BLaER1 (cell line): ENCODE results near the gene SMAD2.

Experiments
- H3K27ac ChIP-seq: shearing (Covaris generic); formaldehyde crosslinking; 2 replicates; pipeline ENCODE4 v1.8.1; 2022
- H3K27me3 ChIP-seq: shearing (Covaris generic); formaldehyde crosslinking; 2 replicates; pipeline ENCODE4 v1.8.1; 2022
- H3K36me3 ChIP-seq: shearing (Covaris generic); formaldehyde crosslinking; 2 replicates; pipeline ENCODE4 v1.8.1; 2022
- H3K4me1 ChIP-seq: shearing (Covaris generic); formaldehyde crosslinking; 2 replicates; pipeline ENCODE4 v1.8.1; 2022
- H3K4me2 ChIP-seq: shearing (Covaris generic); formaldehyde crosslinking; 2 replicates; pipeline ENCODE4 v1.8.1; 2022
- H3K4me3 ChIP-seq: shearing (Covaris generic); formaldehyde crosslinking; 2 replicates; pipeline ENCODE4 v1.8.1; 2022
- H3K9ac ChIP-seq: shearing (Covaris generic); formaldehyde crosslinking; 2 replicates; pipeline ENCODE4 v1.8.1; 2022
- H3K9me3 ChIP-seq: shearing (Covaris generic); formaldehyde crosslinking; 2 replicates; pipeline ENCODE4 v1.8.1; 2022
- H4K20me1 ChIP-seq: shearing (Covaris generic); formaldehyde crosslinking; 2 replicates; pipeline ENCODE4 v1.8.1; 2022
- Cebpa-rat ChIP-seq: shearing (Covaris generic); IDR thresholded peaks from 2 replicates; pipeline ENCODE4 v1.8.1; 2022

SMAD2 gene

DNA sequence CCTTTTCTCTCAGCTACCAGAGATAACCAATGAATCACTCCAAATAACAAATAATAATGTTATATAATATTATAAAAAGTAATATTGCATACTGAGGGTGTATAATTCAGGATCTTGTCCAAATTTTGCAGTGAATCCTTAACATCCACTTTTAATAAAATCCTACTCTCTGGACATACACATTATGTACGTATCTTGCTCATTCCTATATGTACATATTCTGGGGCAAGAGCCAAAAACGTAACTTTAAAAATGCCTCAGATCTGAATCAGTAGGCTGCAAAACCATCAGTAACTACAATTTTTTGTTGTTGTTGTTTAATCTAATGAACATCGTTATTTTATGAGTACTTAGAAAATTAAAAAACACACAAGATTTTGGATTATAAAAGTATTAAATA is 65.3 kb downstream of the SMAD2 start:
- Histone ChIP-seq H4K20me1 (peaks cover 7% of the 10 kb centered on the region; the same call in 1 of the 2 replicates), H3K4me3 (no peak overlapping the region), H3K27ac (no peak overlapping the region), H3K9me3 (peaks cover 7% of the 10 kb centered on the region), H3K4me1 (no peaks in the 10 kb centered on the region), H3K9ac (no peak overlapping the region), H3K4me2 (no peak overlapping the region), H3K27me3 (no peaks in the 10 kb centered on the region), H3K36me3 (peaks cover 59% of the 10 kb centered on the region)
- no peak for TF ChIP-seq Cebpa-rat

DNA sequence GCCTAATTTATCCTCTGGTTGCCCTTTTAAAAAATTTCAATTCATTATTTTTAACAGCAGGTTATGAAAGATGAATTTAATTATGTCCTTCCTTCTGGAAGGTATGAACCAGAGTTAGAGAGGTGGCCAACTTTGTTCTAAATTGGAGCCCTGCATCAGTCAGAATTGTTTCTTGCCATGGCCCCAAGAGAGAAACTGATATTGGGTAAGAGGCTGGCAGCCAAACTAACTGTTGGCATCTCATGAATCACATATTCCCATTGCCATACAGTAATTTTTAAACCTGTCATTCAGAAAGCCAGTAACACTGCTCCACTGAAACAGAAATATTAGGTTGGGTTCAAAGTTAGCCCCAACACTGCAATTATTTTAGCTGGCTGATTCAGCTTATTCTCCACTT is 67.4 kb downstream of the SMAD2 start:
- Histone ChIP-seq H3K9ac (no peak overlapping the region), H3K4me3 (no peak overlapping the region), H3K4me1 (no peaks in the 10 kb centered on the region), H3K27me3 (no peaks in the 10 kb centered on the region), H3K9me3 (peaks cover 26% of the 10 kb centered on the region), H4K20me1 (0 out of 2 replicates have a peak, but pooled peaks cover 5% of the 10 kb centered on the region), H3K4me2 (no peak overlapping the region), H3K27ac (no peak overlapping the region), H3K36me3 (peaks cover 67% of the 10 kb centered on the region)
- no peak for TF ChIP-seq Cebpa-rat

DNA sequence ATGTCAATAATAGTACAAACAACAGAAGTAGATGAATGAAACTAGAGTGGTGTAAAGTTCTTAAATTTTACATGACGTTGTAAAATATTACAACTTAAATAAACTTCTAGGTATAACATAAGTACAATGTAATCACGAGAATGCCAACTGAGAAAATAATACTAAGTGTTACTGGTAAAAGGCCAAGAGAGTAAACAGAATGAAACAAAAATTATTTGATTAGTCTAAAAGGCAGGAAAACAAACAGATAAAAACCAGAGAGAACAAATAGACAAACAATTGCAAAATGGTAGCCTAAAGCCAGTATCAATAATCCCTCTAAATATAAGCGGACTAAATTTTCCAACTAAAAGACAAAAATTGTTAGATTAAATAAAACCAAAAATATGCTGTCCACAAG is 71.9 kb downstream of the SMAD2 start:
- Histone ChIP-seq H4K20me1 (no peaks in the 10 kb centered on the region), H3K27me3 (no peaks in the 10 kb centered on the region), H3K4me2 (no peak overlapping the region), H3K4me1 (no peaks in the 10 kb centered on the region), H3K9me3 (peaks cover 60% of the 10 kb centered on the region), H3K9ac (no peak overlapping the region), H3K27ac (no peak overlapping the region), H3K36me3 (peaks cover 74% of the 10 kb centered on the region), H3K4me3 (no peak overlapping the region)
- TF ChIP-seq Cebpa-rat = no peak

DNA sequence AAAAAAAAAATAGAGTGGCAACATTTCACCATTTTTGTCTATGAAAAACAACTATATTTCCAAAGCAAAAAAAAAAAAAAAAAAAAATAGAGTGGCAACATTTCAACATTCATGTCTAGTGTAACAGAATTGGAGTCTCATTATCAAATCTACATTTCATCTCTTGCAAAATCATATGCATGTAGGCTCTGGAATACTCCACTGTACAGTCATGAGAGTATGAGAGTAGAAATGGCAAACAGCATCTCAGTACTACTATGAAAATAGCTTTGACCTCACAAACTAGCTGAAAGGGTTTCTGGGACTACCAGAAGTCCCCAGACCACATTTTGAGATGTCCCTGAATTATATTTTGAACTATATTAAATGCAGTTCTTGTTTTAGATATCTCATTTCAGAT is 82.8 kb downstream of the SMAD2 start:
- Histone ChIP-seq H3K9ac (no peak overlapping the region), H3K4me3 (no peak overlapping the region), H3K4me2 (no peak overlapping the region), H4K20me1 (no peaks in the 10 kb centered on the region), H3K27ac (no peak overlapping the region), H3K4me1 (no peaks in the 10 kb centered on the region), H3K27me3 (no peaks in the 10 kb centered on the region), H3K9me3 (no peaks in the 10 kb centered on the region), H3K36me3 (peaks cover 40% of the 10 kb centered on the region)
- TF ChIP-seq Cebpa-rat = no peak

DNA sequence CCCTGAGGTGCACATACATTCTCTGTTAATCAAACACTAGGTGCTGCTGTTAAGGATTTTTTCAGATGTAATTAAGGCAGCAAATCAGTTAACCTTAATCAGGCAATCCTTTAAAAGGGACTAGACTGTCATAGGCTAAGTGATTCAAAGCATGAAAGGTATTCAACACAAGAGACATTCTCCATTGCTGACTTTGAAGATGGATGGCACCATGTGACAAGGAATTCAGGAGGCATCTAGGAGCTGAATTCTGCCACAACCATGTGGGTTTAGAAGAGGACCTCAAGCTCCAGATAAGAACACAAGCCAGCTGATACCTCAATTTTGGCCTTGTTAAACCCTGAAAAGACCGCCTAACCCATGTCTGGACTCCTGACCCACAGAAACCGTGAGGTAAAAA is 84.0 kb downstream of the SMAD2 start:
- Histone ChIP-seq H3K4me3 (no peak overlapping the region), H3K27me3 (no peaks in the 10 kb centered on the region), H3K27ac (no peak overlapping the region), H3K36me3 (peaks cover 52% of the 10 kb centered on the region), H3K9me3 (no peaks in the 10 kb centered on the region), H3K4me2 (no peak overlapping the region), H4K20me1 (no peaks in the 10 kb centered on the region), H3K9ac (no peak overlapping the region), H3K4me1 (no peaks in the 10 kb centered on the region)
- no peak for TF ChIP-seq Cebpa-rat

DNA sequence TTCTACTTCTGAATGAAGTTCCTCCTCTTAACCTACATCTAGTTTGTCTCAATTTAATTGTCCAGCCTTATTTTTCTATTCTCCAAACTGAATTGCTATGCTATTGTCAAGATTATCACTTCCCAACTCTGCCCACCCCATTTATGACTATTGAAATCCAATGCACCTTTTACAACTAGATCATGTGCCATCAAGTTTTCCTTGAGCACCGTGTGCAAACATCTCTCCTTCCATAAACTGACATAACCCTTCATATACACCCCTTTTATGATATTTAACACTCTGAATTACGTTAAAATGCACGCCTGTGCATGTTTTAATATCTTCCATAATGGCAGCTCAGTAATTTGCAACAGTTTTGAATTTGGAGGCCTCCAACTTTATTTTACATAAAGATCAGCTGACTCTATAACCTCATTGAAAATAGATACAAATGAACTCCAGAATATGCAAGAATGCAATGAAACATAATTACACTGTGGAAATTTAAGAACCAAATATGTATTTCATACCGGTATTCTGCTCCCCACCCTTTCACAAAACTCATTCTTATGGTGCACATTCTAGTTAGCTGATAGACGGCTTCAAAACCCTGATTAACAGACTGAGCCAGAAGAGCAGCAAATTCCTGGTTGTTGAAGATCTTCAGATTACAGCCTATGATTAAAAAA is 85.5 kb downstream of the SMAD2 start:
- Histone ChIP-seq H3K9me3 (no peaks in the 10 kb centered on the region), H4K20me1 (no peaks in the 10 kb centered on the region), H3K4me3 (no peak overlapping the region), H3K9ac (no peak overlapping the region), H3K27me3 (no peaks in the 10 kb centered on the region), H3K4me1 (no peaks in the 10 kb centered on the region), H3K36me3 (peaks cover 65% of the 10 kb centered on the region), H3K4me2 (no peak overlapping the region), H3K27ac (no peak overlapping the region)
- TF ChIP-seq Cebpa-rat = no peak

DNA sequence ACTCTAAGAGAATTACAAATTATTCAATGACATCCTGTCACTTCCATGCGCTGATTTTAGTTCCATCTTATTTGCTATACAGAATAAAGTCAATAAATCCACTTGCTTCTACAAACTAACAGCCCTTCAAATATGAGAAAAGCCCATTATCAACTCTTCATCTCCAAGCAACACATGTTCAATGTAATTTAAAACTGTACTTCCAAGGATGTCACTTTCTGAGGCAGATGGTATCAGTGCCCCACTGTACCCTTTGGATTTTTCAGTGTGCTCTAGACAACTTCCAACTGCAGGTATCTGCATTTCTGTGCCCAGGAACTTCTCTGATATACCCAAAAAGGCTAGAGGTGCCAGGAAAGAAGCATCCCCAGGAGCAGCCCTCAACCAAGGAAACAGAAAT is 87.6 kb downstream of the SMAD2 start:
- no peak overlapping the region for H3K27ac ChIP-seq
- H3K27me3 ChIP-seq = no peaks in the 10 kb centered on the region
- H3K9me3 ChIP-seq = no peaks in the 10 kb centered on the region
- no peak overlapping the region for H3K4me3 ChIP-seq
- H3K4me1 ChIP-seq = no peaks in the 10 kb centered on the region
- no peak for TF ChIP-seq Cebpa-rat
- H3K9ac ChIP-seq = no peak overlapping the region
- no peak overlapping the region for H3K4me2 ChIP-seq
- peaks cover 75% of the 10 kb centered on the region for H3K36me3 ChIP-seq
- no peaks in the 10 kb centered on the region for H4K20me1 ChIP-seq

DNA sequence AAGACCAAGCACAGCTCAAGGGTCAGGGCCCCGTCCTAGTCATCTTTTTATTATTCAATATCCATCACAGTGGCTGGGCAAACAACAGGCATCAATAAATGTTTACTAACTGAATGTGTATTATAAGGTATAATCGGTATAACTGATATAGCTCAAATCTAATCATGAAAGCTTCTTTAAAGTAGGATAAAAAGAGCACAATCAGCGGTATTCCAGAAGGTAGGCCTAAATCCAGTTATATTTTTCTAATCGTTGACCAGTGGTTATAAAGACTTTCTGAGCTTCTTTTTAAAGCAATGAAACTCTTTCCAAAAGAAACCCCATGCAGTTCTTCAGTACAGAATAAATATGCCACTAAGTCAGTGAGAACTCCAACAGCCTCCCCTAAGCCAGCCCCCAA is 92.1 kb downstream of the SMAD2 start:
- no peaks in the 10 kb centered on the region for H4K20me1 ChIP-seq
- H3K4me1 ChIP-seq = no peaks in the 10 kb centered on the region
- TF ChIP-seq Cebpa-rat = no peak
- peaks cover 63% of the 10 kb centered on the region for H3K36me3 ChIP-seq
- no peak overlapping the region for H3K27ac ChIP-seq
- H3K27me3 ChIP-seq = no peaks in the 10 kb centered on the region
- H3K9ac ChIP-seq = no peak overlapping the region
- no peak overlapping the region for H3K4me3 ChIP-seq
- no peak overlapping the region for H3K4me2 ChIP-seq
- H3K9me3 ChIP-seq = no peaks in the 10 kb centered on the region

DNA sequence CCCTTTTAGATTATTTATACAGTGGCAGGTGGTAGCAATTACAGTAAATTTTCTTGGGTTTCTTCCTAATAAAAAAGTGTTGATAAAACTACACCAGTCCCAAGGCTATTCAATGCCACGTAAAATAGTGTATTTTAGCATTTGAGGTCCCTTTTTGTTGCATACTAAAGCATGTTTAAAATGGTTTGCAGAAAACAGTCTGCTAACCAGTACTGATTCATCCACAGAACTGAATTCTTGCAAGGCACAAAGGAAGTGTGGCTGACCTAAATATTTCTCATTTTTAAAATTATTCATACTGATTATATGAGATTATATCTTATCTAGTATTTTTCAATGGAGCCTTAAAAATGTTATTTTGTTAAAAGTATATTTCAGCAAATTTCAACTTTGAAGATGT is 98.1 kb downstream of the SMAD2 start:
- H4K20me1 ChIP-seq = no peaks in the 10 kb centered on the region
- H3K4me2 ChIP-seq = no peak overlapping the region
- H3K4me3 ChIP-seq = no peak overlapping the region
- H3K9ac ChIP-seq = no peak overlapping the region
- no peaks in the 10 kb centered on the region for H3K4me1 ChIP-seq
- peaks cover 32% of the 10 kb centered on the region for H3K36me3 ChIP-seq
- H3K27me3 ChIP-seq = no peaks in the 10 kb centered on the region
- H3K9me3 ChIP-seq = peaks cover 29% of the 10 kb centered on the region
- H3K27ac ChIP-seq = no peak overlapping the region
- TF ChIP-seq Cebpa-rat = no peak

DNA sequence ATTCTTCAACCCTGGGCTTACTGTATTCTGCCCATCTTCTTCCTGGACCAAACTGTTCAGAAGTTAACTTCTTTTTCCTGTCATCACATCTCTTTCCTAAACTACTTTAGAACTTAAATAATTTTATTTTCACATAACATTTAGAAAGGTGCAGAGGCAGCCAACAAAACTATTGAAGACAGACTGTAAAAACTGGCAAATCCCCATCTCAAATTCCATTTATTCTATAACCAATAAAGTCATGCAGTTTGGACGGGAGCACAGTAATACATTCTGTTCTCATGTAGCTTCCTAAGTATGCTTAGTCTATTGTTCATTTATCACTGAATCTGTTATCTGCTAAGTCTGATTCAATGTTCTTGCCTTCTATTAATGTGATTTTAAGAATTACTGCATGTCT is 99.1 kb downstream of the SMAD2 start:
- H3K27me3 ChIP-seq = no peaks in the 10 kb centered on the region
- peaks cover 32% of the 10 kb centered on the region for H3K9me3 ChIP-seq
- H3K9ac ChIP-seq = no peak overlapping the region
- H3K4me3 ChIP-seq = no peak overlapping the region
- no peak for TF ChIP-seq Cebpa-rat
- H3K4me2 ChIP-seq = no peak overlapping the region
- H3K4me1 ChIP-seq = no peaks in the 10 kb centered on the region
- no peak overlapping the region for H3K27ac ChIP-seq
- H3K36me3 ChIP-seq = peaks cover 37% of the 10 kb centered on the region
- no peaks in the 10 kb centered on the region for H4K20me1 ChIP-seq

DNA sequence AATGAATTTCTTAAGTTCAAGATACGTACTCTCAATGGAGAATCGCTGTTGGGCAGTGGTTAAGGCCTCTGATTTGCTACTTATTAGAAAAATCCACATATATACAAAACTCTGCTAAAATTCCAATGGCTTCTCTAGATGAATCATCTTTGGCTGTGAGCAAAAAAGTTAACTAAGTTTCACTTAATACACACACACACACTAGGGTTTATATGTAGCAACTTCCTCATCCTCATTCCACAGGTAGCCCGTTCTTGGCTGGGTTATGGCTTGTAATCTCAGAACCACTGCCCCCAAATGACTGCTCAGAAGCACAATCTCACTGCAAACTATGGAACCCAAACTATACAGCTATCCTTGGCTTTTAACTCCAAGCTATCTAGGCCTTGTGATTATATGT is 99.7 kb downstream of the SMAD2 start:
- Histone ChIP-seq H4K20me1 (no peaks in the 10 kb centered on the region), H3K4me2 (no peak overlapping the region), H3K27me3 (no peaks in the 10 kb centered on the region), H3K4me1 (no peaks in the 10 kb centered on the region), H3K4me3 (no peak overlapping the region), H3K9me3 (peaks cover 32% of the 10 kb centered on the region), H3K9ac (no peak overlapping the region), H3K27ac (no peak overlapping the region), H3K36me3 (peaks cover 38% of the 10 kb centered on the region)
- no peak for TF ChIP-seq Cebpa-rat
